HUES64 (cell line): ENCODE measurements around the gene SLC44A2.

ENCODE experiments used
- H3K27ac ChIP-seq: 2 replicates; pipeline ENCODE4 v1.7.0; 2013; ENCODE audit warnings: low read depth, low read length, inconsistent platforms
- H3K27me3 ChIP-seq: 2 replicates; pipeline ENCODE4 v1.6.1; 2013; ENCODE audit warnings: mild to moderate bottlenecking, low read length; ENCODE audit not compliant: insufficient read depth
- H3K36me3 ChIP-seq: 2 replicates; pipeline ENCODE4 v1.6.1; 2013; ENCODE audit warnings: mild to moderate bottlenecking, low read length; ENCODE audit not compliant: insufficient read depth
- H3K4me1 ChIP-seq: 2 replicates; pipeline ENCODE4 v1.6.1; 2013; ENCODE audit warnings: mild to moderate bottlenecking, low read length, moderate library complexity; ENCODE audit not compliant: insufficient read depth
- H3K4me3 ChIP-seq: 2 replicates; pipeline ENCODE4 v1.5.1; 2013; ENCODE audit warnings: mild to moderate bottlenecking, low read length, moderate library complexity
- H3K9ac ChIP-seq: 2 replicates; pipeline ENCODE4 v1.6.1; 2013; ENCODE audit warnings: mild to moderate bottlenecking, low read depth, low read length
- H3K9me3 ChIP-seq: 2 replicates; pipeline ENCODE4 v1.6.1; 2013; ENCODE audit warnings: low read depth, low read length; ENCODE audit not compliant: insufficient read depth
- WGBS: fragments of 150-250, 120-280 bp; methylation state at CpG from one replicate; pipeline ENCODE4 v1.1.7; 2013; ENCODE audit warnings: missing lambda C conversion rate; 5-methylcytosine and 5-hydroxymethylcytosine counted together

SLC44A2 gene

GRCh38 chr19:10641248-10641647 is 15.9 kb downstream of the SLC44A2 start:
- Histone ChIP-seq H3K27me3 (no peaks in the 10 kb centered on the region), H3K36me3 (peaks cover 70% of the 10 kb centered on the region), H3K4me3 (no peak overlapping the region), H3K4me1 (peaks cover 26% of the 10 kb centered on the region; the same call in 1 of the 2 replicates), H3K27ac (no peak overlapping the region), H3K9ac (no peak overlapping the region), H3K9me3 (no peaks in the 10 kb centered on the region)
- WGBS = 89% methylated on average over 4 of the region's 4 CpGs

DNA sequence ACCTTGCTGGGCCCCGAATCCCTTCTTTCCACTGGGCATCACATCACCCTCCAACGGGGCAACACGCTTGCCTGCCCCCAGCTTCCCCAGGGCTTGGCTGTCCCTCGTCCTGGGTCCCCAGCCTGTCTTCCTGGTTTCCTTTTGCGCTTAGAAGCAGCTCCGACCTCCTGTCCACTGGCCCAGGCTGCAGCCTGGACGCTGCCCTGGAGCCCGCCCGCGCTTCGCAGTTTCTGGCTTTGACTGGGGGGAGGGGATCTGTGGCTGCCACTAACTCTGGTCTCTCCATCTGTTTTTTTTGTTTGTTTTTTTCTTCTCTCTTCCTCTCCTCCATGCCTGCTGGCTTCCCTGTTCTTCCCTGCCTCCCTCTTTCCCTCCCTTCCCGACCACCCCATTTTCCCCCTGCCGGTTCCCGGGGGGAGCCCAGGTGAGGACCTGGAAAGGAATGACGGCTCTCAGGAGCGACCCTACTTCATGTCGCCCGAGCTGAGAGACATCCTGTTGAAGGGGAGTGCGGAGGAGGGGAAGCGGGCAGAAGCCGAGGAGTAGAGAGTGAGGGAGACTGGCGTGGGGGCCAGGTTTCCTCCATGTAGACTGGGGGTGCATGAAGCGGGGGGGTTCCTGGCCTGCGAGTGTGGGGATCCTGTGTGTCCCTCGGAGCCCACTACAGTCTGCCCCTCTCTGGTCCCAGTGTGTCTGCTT is 17.3 kb downstream of the SLC44A2 start:
- 76% methylated on average over 25 of the region's 25 CpGs for WGBS
- 0 out of 2 replicates have a peak overlapping the region, but pooled peaks have one; percentile 47 for H3K9ac ChIP-seq
- H3K36me3 ChIP-seq = peaks cover 56% of the 10 kb centered on the region
- no peak overlapping the region for H3K4me3 ChIP-seq
- H3K27ac ChIP-seq = peak overlapping the region; percentile 49; the same call in 1 of the 2 replicates
- H3K9me3 ChIP-seq = no peaks in the 10 kb centered on the region
- H3K4me1 ChIP-seq = peaks cover 26% of the 10 kb centered on the region; the same call in 1 of the 2 replicates
- H3K27me3 ChIP-seq = no peaks in the 10 kb centered on the region

GRCh38 chr19:10643172-10643967 is 18.0 kb downstream of the SLC44A2 start:
- Histone ChIP-seq H3K4me3 (no peak overlapping the region), H3K27ac (peak overlapping the region; percentile 62), H3K27me3 (no peaks in the 10 kb centered on the region), H3K9me3 (no peaks in the 10 kb centered on the region), H3K36me3 (peaks cover 49% of the 10 kb centered on the region), H3K9ac (no peak overlapping the region), H3K4me1 (peaks cover 26% of the 10 kb centered on the region; the same call in 1 of the 2 replicates)
- 87% methylated on average over 21 of the region's 21 CpGs for WGBS

- peaks cover 26% of the 10 kb centered on the region; the same call in 1 of the 2 replicates for H3K4me1 ChIP-seq
- peak overlapping the region; percentile 25; the same call in 1 of the 2 replicates for H3K9ac ChIP-seq
- no peak overlapping the region for H3K4me3 ChIP-seq
- H3K36me3 ChIP-seq = peaks cover 45% of the 10 kb centered on the region
- H3K9me3 ChIP-seq = no peaks in the 10 kb centered on the region
- peak overlapping the region; percentile 62 for H3K27ac ChIP-seq
- no peaks in the 10 kb centered on the region for H3K27me3 ChIP-seq
- 44% methylated on average over 2 of the region's 3 CpGs for WGBS
These were observed 18.6 kb downstream of the SLC44A2 start for GRCh38 chr19:10643968-10644259.

DNA sequence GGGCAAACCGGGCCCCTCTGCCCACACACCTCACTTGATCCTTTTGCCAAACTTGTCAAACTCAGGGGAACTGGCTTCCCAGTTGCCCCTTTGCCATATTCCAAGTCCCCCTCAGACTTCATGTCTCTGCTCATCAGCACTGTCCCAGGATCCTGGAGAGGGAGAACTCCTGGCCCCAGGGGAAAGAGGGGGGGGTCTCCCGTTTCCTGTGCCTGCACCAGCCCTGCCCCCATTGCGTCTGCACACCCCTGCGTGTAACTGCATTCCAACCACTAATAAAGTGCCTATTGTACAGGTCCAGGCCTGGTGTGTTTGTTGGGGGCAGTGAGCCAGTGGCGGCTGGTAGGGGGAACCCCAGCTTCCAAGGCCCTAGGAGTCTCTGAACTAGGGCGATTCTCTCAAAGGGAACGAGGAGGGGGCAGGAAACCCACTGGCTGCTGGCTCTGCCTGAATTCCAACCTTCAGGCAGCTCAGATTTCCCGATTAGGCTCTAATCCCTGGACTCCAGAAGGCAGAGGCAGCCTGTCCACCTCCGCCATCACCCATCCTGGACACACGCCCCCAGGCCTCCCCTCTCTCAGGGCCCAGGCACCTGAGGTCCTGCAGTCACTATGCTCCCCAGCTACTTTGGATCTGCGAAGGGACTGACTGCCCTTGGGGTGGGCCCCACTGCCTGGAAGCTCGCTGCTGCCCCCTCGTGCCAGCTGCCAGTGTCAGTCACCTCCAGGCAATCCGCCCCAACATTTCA is 19.1 kb downstream of the SLC44A2 start:
- Histone ChIP-seq H3K9ac (peak overlapping the region; percentile 25), H3K4me3 (no peak overlapping the region), H3K27me3 (no peaks in the 10 kb centered on the region), H3K4me1 (peaks cover 26% of the 10 kb centered on the region; the same call in 1 of the 2 replicates), H3K36me3 (peaks cover 40% of the 10 kb centered on the region), H3K9me3 (no peaks in the 10 kb centered on the region), H3K27ac (peak overlapping the region; percentile 62)
- 25% methylated on average over 11 of the region's 14 CpGs for WGBS

- WGBS = 93% methylated on average over 12 of the region's 12 CpGs
- H3K9me3 ChIP-seq = no peaks in the 10 kb centered on the region
- H3K9ac ChIP-seq = peak overlapping the region; percentile 43; the same call in 1 of the 2 replicates
- H3K27me3 ChIP-seq = no peaks in the 10 kb centered on the region
- H3K27ac ChIP-seq = no peak overlapping the region
- H3K36me3 ChIP-seq = peaks cover 22% of the 10 kb centered on the region
- no peak overlapping the region for H3K4me3 ChIP-seq
- H3K4me1 ChIP-seq = peaks cover 26% of the 10 kb centered on the region; the same call in 1 of the 2 replicates
These were observed 21.3 kb downstream of the SLC44A2 start for GRCh38 chr19:10646456-10647159.

- H3K27ac ChIP-seq = no peak overlapping the region
- 87% methylated on average over 3 of the region's 4 CpGs for WGBS
- no peaks in the 10 kb centered on the region for H3K9me3 ChIP-seq
- no peaks in the 10 kb centered on the region for H3K27me3 ChIP-seq
- H3K9ac ChIP-seq = no peak overlapping the region
- peaks cover 13% of the 10 kb centered on the region for H3K36me3 ChIP-seq
- no peak overlapping the region for H3K4me3 ChIP-seq
- peaks cover 12% of the 10 kb centered on the region; the same call in 1 of the 2 replicates for H3K4me1 ChIP-seq
These were observed 23.0 kb downstream of the SLC44A2 start for GRCh38 chr19:10648360-10648759.

GRCh38 chr19:10651851-10652250 is 26.5 kb downstream of the SLC44A2 start:
- H3K4me1 ChIP-seq = no peaks in the 10 kb centered on the region
- no peak overlapping the region for H3K4me3 ChIP-seq
- peaks cover 23% of the 10 kb centered on the region for H3K36me3 ChIP-seq
- H3K9ac ChIP-seq = no peak overlapping the region
- WGBS = 92% methylated on average over 4 of the region's 4 CpGs
- H3K9me3 ChIP-seq = no peaks in the 10 kb centered on the region
- H3K27me3 ChIP-seq = no peaks in the 10 kb centered on the region
- H3K27ac ChIP-seq = no peak overlapping the region

GRCh38 chr19:10653482-10653731 is 28.1 kb downstream of the SLC44A2 start:
- Histone ChIP-seq H3K9me3 (no peaks in the 10 kb centered on the region), H3K36me3 (peaks cover 38% of the 10 kb centered on the region), H3K27ac (peak overlapping the region; percentile 99), H3K4me1 (no peaks in the 10 kb centered on the region), H3K4me3 (peak overlapping the region; percentile 84), H3K27me3 (no peaks in the 10 kb centered on the region), H3K9ac (peak overlapping the region; percentile 100)
- WGBS = under 1% methylated on average over 18 of the region's 18 CpGs

GRCh38 chr19:10653732-10654609 is 28.6 kb downstream of the SLC44A2 start, which contains the start of gene ILF3:
Gene ILF3 (plus strand): TSS chr19:10654346. CDS start chr19:10670606, 16,260 bp downstream.
- under 1% methylated on average over 88 of the region's 91 CpGs for WGBS

More at GRCh38 chr19:10653732-10654609, 28.6 kb downstream of the SLC44A2 start, which contains the start of gene ILF3:
- peak within 1 kb of the TSS; percentile 84 for H3K4me3 ChIP-seq
- H3K27ac ChIP-seq = peak within 1 kb of the TSS; percentile 99
- H3K4me1 ChIP-seq = no peaks in the 10 kb centered on the region
- peaks cover 42% of the 10 kb centered on the region for H3K36me3 ChIP-seq
- no peaks in the 10 kb centered on the region for H3K27me3 ChIP-seq
- H3K9ac ChIP-seq = peak within 1 kb of the TSS; percentile 100
- no peaks in the 10 kb centered on the region for H3K9me3 ChIP-seq
